Stomach (tissue), 4 donors: ENCODE measurements around the gene FUT8.

Experiments
- CTCF ChIP-seq, 7 experiments: fragments of 450-650 bp in 4 of 7; fragments of 200-600 bp in 3 of 7; sonication (generic) in 3 of 7; IDR thresholded peaks; one replicate each; pipeline ENCODE4 v1.5.1; 2016 to 2019; ENCODE audit warnings: antibody characterized with exemption in 7 of 7, control low read depth in 2 of 7, mild to moderate bottlenecking in 1 of 7
- EP300 ChIP-seq: sonication (generic); formaldehyde crosslinking; IDR thresholded peaks from one replicate; pipeline ENCODE4 v1.6.1; 2017; ENCODE audit warnings: antibody characterized with exemption
- POLR2AphosphoS5 ChIP-seq, 3 donors: sonication (generic); formaldehyde crosslinking; IDR thresholded peaks; one replicate each; pipeline ENCODE4 v1.6.1; 2016; ENCODE audit warnings: antibody characterized with exemption in 3 of 3

GRCh38 chr14:65606460-65606859, 193.9 kb downstream of the FUT8 start:
- TF ChIP-seq POLR2AphosphoS5 (IDR thresholded peaks at IDR 0.05), result no peak
- no peak for TF ChIP-seq EP300
- TF ChIP-seq CTCF (IDR thresholded peaks at IDR 0.05), result no peak
